Fibroblast of lung (primary cell): ENCODE measurements around the gene TNRC6A. TPM values are rescaled to one million over a fixed set of nuclear protein-coding genes. Genes with fewer than 3 reads are reported as not detected.
"Not testable (repeated sequence)": the region's sequence is repeated elsewhere in the genome, so short reads cannot be mapped to it uniquely, and the experiment has no call there.

Source experiments
- DNase-seq, 2 donors: peaks; one replicate each; pipeline versions ENCODE4 v3.0.0 to v3.0.0-alpha.2; 2010; ENCODE audit warnings: low read depth in 2 of 2
- H2AFZ ChIP-seq: 2 replicates; pipeline ENCODE4 v1.5.1; 2012; ENCODE audit warnings: low read length, control low read depth, inconsistent platforms
- H3K27ac ChIP-seq: 2 replicates; pipeline ENCODE4 v1.5.1; 2011; ENCODE audit warnings: low read length, control low read depth; ENCODE audit not compliant: insufficient read depth
- H3K27me3 ChIP-seq: 2 replicates; pipeline ENCODE4 v1.5.1; 2011; ENCODE audit warnings: mild to moderate bottlenecking, low read length; ENCODE audit not compliant: control insufficient read depth, insufficient read depth
- H3K36me3 ChIP-seq: 2 replicates; pipeline ENCODE4 v1.5.1; 2011; ENCODE audit warnings: low read length; ENCODE audit not compliant: control insufficient read depth, insufficient read depth
- H3K4me1 ChIP-seq: 2 replicates; pipeline ENCODE4 v1.5.1; 2011; ENCODE audit warnings: low read length; ENCODE audit not compliant: control insufficient read depth, insufficient read depth; ENCODE audit errors: extremely low read depth
- H3K4me2 ChIP-seq: 2 replicates; pipeline ENCODE4 v1.5.1; 2011; ENCODE audit warnings: low read length, control low read depth; ENCODE audit not compliant: insufficient read depth; ENCODE audit errors: extremely low read depth
- H3K4me3 ChIP-seq, 4 experiments: fragments of 200-600 bp in 1 of 4; sonication (generic) in 1 of 4; replicated peaks in 1 of 4; 2 replicates each; pipeline ENCODE4 v1.5.1; 2011 to 2016; ENCODE audit warnings: low read length in 4 of 4, low read depth in 3 of 4, mild to moderate bottlenecking in 3 of 4, control low read depth in 2 of 4, inconsistent platforms in 1 of 4, mixed read lengths in 1 of 4; ENCODE audit not compliant: insufficient read depth in 1 of 4; ENCODE audit errors: control extremely low read depth in 1 of 4
- H3K79me2 ChIP-seq: 2 replicates; pipeline ENCODE4 v1.5.1; 2012; ENCODE audit warnings: mild to moderate bottlenecking, low read length, inconsistent platforms; ENCODE audit not compliant: control insufficient read depth, insufficient read depth
- H3K9ac ChIP-seq: 2 replicates; pipeline ENCODE4 v1.5.1; 2011; ENCODE audit warnings: mild to moderate bottlenecking, low read length, control low read depth; ENCODE audit not compliant: insufficient read depth
- H3K9me3 ChIP-seq: 2 replicates; pipeline ENCODE4 v1.5.1; 2012; ENCODE audit warnings: low read depth, low read length; ENCODE audit not compliant: control insufficient read depth, insufficient read depth
- H4K20me1 ChIP-seq: 2 replicates; pipeline ENCODE4 v1.5.1; 2011; ENCODE audit warnings: low read length; ENCODE audit not compliant: control insufficient read depth, insufficient read depth; ENCODE audit errors: extremely low read depth
- CTCF ChIP-seq, 2 donors: IDR thresholded peaks in 1 of 2; conservative IDR thresholded peaks in 1 of 2; 1 replicate in 1 of 2; 2 replicates in 1 of 2; pipeline ENCODE4 v1.5.1; 2011 to 2012; ENCODE audit warnings: low read length in 2 of 2, control low read depth in 1 of 2, inconsistent platforms in 1 of 2, low read depth in 1 of 2, mild to moderate bottlenecking in 1 of 2
- EZH2 ChIP-seq: IDR thresholded peaks from 2 replicates; pipeline ENCODE4 v1.5.1; 2012; ENCODE audit warnings: low read length, control low read depth, mild to moderate bottlenecking; ENCODE audit errors: missing control alignments
- polyA plus RNA-seq, 2 donors: library from polyadenylated mRNA; depleted of rRNA in 1 of 2; stranded (reverse) in 1 of 2; unstranded in 1 of 2; fragments of >200 nt; gene quantifications; 2 replicates each; pipeline ENCODE4 v1.2.1, GENCODE V29; 2011 to 2012; ENCODE audit warnings: missing spikeins in 1 of 2
- total RNA-seq: library from RNA; depleted of rRNA; stranded (reverse); fragments of >200 nt; gene quantifications from 2 replicates; pipeline ENCODE4 v1.2.1, GENCODE V29; 2014

TNRC6A gene
- total and polyA plus RNA-seq, 2 donors (not counting 1 experiment from before 2014, with no cell fraction given) = 49.4 to 51.5 TPM

GRCh38 chr16:24839347-24839972 is 110.0 kb downstream of the TNRC6A start:
- Histone ChIP-seq H3K4me2 (no peak overlapping the region), H2AFZ (no peak overlapping the region), H3K79me2 (no peaks in the 10 kb centered on the region), H3K27ac (no peak overlapping the region), H3K4me1 (peaks cover 5% of the 10 kb centered on the region), H4K20me1 (no peaks in the 10 kb centered on the region), H3K4me3 (no peak overlapping the region), H3K9ac (no peak overlapping the region), H3K36me3 (no peaks in the 10 kb centered on the region), H3K27me3 (no peaks in the 10 kb centered on the region), H3K9me3 (no peaks in the 10 kb centered on the region)
- DNase-seq = no peak
- TF ChIP-seq EZH2 (no peak), CTCF (conservative IDR thresholded peaks at IDR 0.05 in 1 of 2, IDR thresholded peaks at IDR 0.05 in 1 of 2; ENCODE audit: low read depth in 1 of 2, low read length in 2 of 2) (no peak)

- Histone ChIP-seq H2AFZ (no peak overlapping the region), H3K79me2 (no peaks in the 10 kb centered on the region), H4K20me1 (no peaks in the 10 kb centered on the region), H3K9me3 (no peaks in the 10 kb centered on the region), H3K4me1 (peaks cover 3% of the 10 kb centered on the region), H3K4me3 (no peak overlapping the region), H3K36me3 (no peaks in the 10 kb centered on the region), H3K27ac (no peak overlapping the region), H3K4me2 (no peak overlapping the region), H3K27me3 (no peaks in the 10 kb centered on the region), H3K9ac (no peak overlapping the region)
- TF ChIP-seq CTCF (conservative IDR thresholded peaks at IDR 0.05 in 1 of 2, IDR thresholded peaks at IDR 0.05 in 1 of 2; ENCODE audit: low read depth in 1 of 2, low read length in 2 of 2) (no peak), EZH2 (no peak)
- DNase-seq = no peak
Measured at GRCh38 chr16:24841291-24841690, 111.8 kb downstream of the TNRC6A start.

- Histone ChIP-seq H3K4me2 (no peak overlapping the region), H3K9ac (no peak overlapping the region), H3K27me3 (no peaks in the 10 kb centered on the region), H3K9me3 (no peaks in the 10 kb centered on the region), H3K4me3 (no peak overlapping the region), H3K79me2 (no peaks in the 10 kb centered on the region), H2AFZ (no peak overlapping the region), H3K36me3 (no peaks in the 10 kb centered on the region), H3K27ac (no peak overlapping the region), H4K20me1 (no peaks in the 10 kb centered on the region), H3K4me1 (peaks cover 2% of the 10 kb centered on the region)
- no peak for TF ChIP-seq EZH2
- TF ChIP-seq CTCF (conservative IDR thresholded peaks at IDR 0.05 in 1 of 2, IDR thresholded peaks at IDR 0.05 in 1 of 2; ENCODE audit: low read depth in 1 of 2, low read length in 2 of 2) = no peak
- DNase-seq = peak in 1 of 2 donors; percentile 29
Measured at GRCh38 chr16:24844101-24845030, 114.9 kb downstream of the TNRC6A start.

- not testable (repeated sequence) for H3K4me1 ChIP-seq, H4K20me1 ChIP-seq, H3K4me3 ChIP-seq, H3K36me3 ChIP-seq, H3K9me3 ChIP-seq, H2AFZ ChIP-seq, DNase-seq, H3K27ac ChIP-seq, H3K9ac ChIP-seq, H3K4me2 ChIP-seq, H3K27me3 ChIP-seq, H3K79me2 ChIP-seq
Measured at GRCh38 chr16:24845031-24845365, 115.5 kb downstream of the TNRC6A start.
